ENCODE measurements around the gene ACVR1B.
A peak's percentile ranks its signal among the peaks of the same experiment; 100 is the strongest.

ACVR1B gene

GRCh38 chr12:52038447-52038846 is 86.9 kb downstream of the ACVR1B start:
- peak overlapping the region; percentile 17 for H3K4me3 Mint-ChIP-seq
- no peaks in the 10 kb centered on the region for H3K36me3 Mint-ChIP-seq
- DNase-seq = no peak
- no peaks in the 10 kb centered on the region for H3K9me3 Mint-ChIP-seq
- H3K27me3 Mint-ChIP-seq = peaks cover 70% of the 10 kb centered on the region
- no peak overlapping the region for H3K27ac Mint-ChIP-seq
- CTCF ChIA-PET = interaction anchor here (1.0 to 4.3 kb wide), 2 partner anchors 13 to 44 kb away, joined by 3 to 44 read pairs; no protein-coding TSS in a partner anchor
- H3K4me1 Mint-ChIP-seq = peaks cover 56% of the 10 kb centered on the region

- Mint-ChIP-seq H3K4me3 (no peak overlapping the region), H3K27ac (no peak overlapping the region), H3K9me3 (no peaks in the 10 kb centered on the region), H3K4me1 (peaks cover 49% of the 10 kb centered on the region), H3K36me3 (no peaks in the 10 kb centered on the region), H3K27me3 (peaks cover 44% of the 10 kb centered on the region)
- no peak for DNase-seq
- CTCF ChIA-PET = interaction anchor here (1.1 to 4.3 kb wide), 3 partner anchors 11 to 41 kb away, joined by 3 to 44 read pairs (median 3); no protein-coding TSS in a partner anchor
Measured at GRCh38 chr12:52041035-52041434, 89.5 kb downstream of the ACVR1B start.

- H3K9me3 Mint-ChIP-seq = no peaks in the 10 kb centered on the region
- H3K36me3 Mint-ChIP-seq = no peaks in the 10 kb centered on the region
- H3K27ac Mint-ChIP-seq = peak overlapping the region; percentile 50
- CTCF ChIA-PET = interaction anchor here (1.1 to 4.3 kb wide), 2 partner anchors 12 to 16 kb away, joined by 3 to 44 read pairs; no protein-coding TSS in a partner anchor
- H3K27me3 Mint-ChIP-seq = peaks cover 37% of the 10 kb centered on the region
- peak; percentile 62 for DNase-seq
- H3K4me1 Mint-ChIP-seq = peaks cover 50% of the 10 kb centered on the region
- no peak overlapping the region for H3K4me3 Mint-ChIP-seq
Measured at GRCh38 chr12:52041695-52042123, 90.2 kb downstream of the ACVR1B start.

- H3K27me3 Mint-ChIP-seq = peaks cover 30% of the 10 kb centered on the region
- no peak overlapping the region for H3K4me3 Mint-ChIP-seq
- CTCF ChIA-PET = interaction anchor here (2.4 kb wide), 1 partner anchor 17 kb away, joined by 14 read pairs; no protein-coding TSS in a partner anchor
- DNase-seq = no peak
- H3K9me3 Mint-ChIP-seq = no peaks in the 10 kb centered on the region
- no peaks in the 10 kb centered on the region for H3K36me3 Mint-ChIP-seq
- no peak overlapping the region for H3K27ac Mint-ChIP-seq
- peaks cover 47% of the 10 kb centered on the region for H3K4me1 Mint-ChIP-seq
Measured at GRCh38 chr12:52042706-52043385, 91.3 kb downstream of the ACVR1B start.

- H3K36me3 Mint-ChIP-seq = no peaks in the 10 kb centered on the region
- H3K9me3 Mint-ChIP-seq = no peaks in the 10 kb centered on the region
- peaks cover 29% of the 10 kb centered on the region for H3K27me3 Mint-ChIP-seq
- CTCF ChIA-PET = interaction anchor here (0.8 to 2.4 kb wide), 2 partner anchors 12 to 18 kb away, joined by 3 to 14 read pairs; no protein-coding TSS in a partner anchor
- peaks cover 43% of the 10 kb centered on the region for H3K4me1 Mint-ChIP-seq
- no peak overlapping the region for H3K4me3 Mint-ChIP-seq
- no peak for DNase-seq
- H3K27ac Mint-ChIP-seq = no peak overlapping the region
Measured at GRCh38 chr12:52043386-52044212, 92.1 kb downstream of the ACVR1B start.

- Mint-ChIP-seq H3K27me3 (peaks cover 31% of the 10 kb centered on the region), H3K4me3 (no peak overlapping the region), H3K9me3 (no peaks in the 10 kb centered on the region), H3K27ac (no peak overlapping the region), H3K36me3 (no peaks in the 10 kb centered on the region), H3K4me1 (peaks cover 44% of the 10 kb centered on the region)
- no peak for DNase-seq
- CTCF ChIA-PET = interaction anchor here (0.8 to 2.4 kb wide), 2 partner anchors 13 to 19 kb away, joined by 3 to 14 read pairs; no protein-coding TSS in a partner anchor
Measured at GRCh38 chr12:52044292-52044983, 92.9 kb downstream of the ACVR1B start.

GRCh38 chr12:52045794-52046199 is 94.3 kb downstream of the ACVR1B start:
- H3K4me3 Mint-ChIP-seq = no peak overlapping the region

More at GRCh38 chr12:52045794-52046199, 94.3 kb downstream of the ACVR1B start:
- Mint-ChIP-seq H3K36me3 (no peaks in the 10 kb centered on the region), H3K9me3 (no peaks in the 10 kb centered on the region), H3K4me1 (peaks cover 48% of the 10 kb centered on the region), H3K27ac (no peak overlapping the region), H3K27me3 (peaks cover 27% of the 10 kb centered on the region)
- DNase-seq = no peak
- CTCF ChIA-PET = interaction anchor here (0.6 to 1.0 kb wide), 2 partner anchors 23 to 75 kb away, joined by 3 to 4 read pairs; no protein-coding TSS in a partner anchor

Measured in activated naive CD4-positive, alpha-beta T cell treated with anti-CD3 and anti-CD28 coated beads, Interleukin-2, amount 10 ng/mL, durations not matched to agents 7 days and 5 days (primary cell).